ENCODE results near the gene POU4F3.
"Not testable (repeated sequence)": the region's sequence is repeated elsewhere in the genome, so short reads cannot be mapped to it uniquely, and the experiment has no call there.

The POU4F3 gene

GRCh38 chr5:146338774-146339714 lies at the start of gene POU4F3:
Gene POU4F3, plus strand, starts transcription at chr5:146338839. Its CDS starts 274 bp downstream, at chr5:146339113.
- no peak for DNase-seq (ENCODE audit: low spot score)

GRCh38 chr5:146290318-146290717 lies 48.3 kb upstream of the POU4F3 start:
- no peak for DNase-seq (ENCODE audit: low spot score)

- DNase-seq (ENCODE audit: low spot score), result no peak
These were observed 47.1 kb upstream of the POU4F3 start for GRCh38 chr5:146291421-146292074.

GRCh38 chr5:146296245-146296644 lies 42.4 kb upstream of the POU4F3 start:
- no peak for DNase-seq (ENCODE audit: low spot score)

GRCh38 chr5:146298920-146299319 lies 39.7 kb upstream of the POU4F3 start:
- DNase-seq (ENCODE audit: low spot score), result not testable (repeated sequence)

- DNase-seq (ENCODE audit: low spot score), result no peak
These were observed 37.0 kb upstream of the POU4F3 start for GRCh38 chr5:146301626-146302025.

- DNase-seq (ENCODE audit: low spot score), result no peak
These were observed 36.2 kb upstream of the POU4F3 start for GRCh38 chr5:146302406-146302805.

- DNase-seq (ENCODE audit: low spot score), result no peak
These were observed 31.8 kb upstream of the POU4F3 start for GRCh38 chr5:146306838-146307237.

GRCh38 chr5:146307796-146308195 lies 30.8 kb upstream of the POU4F3 start:
- no peak for DNase-seq (ENCODE audit: low spot score)

GRCh38 chr5:146310540-146310939 lies 28.1 kb upstream of the POU4F3 start:
- no peak for DNase-seq (ENCODE audit: low spot score)

GRCh38 chr5:146311278-146311677 lies 27.4 kb upstream of the POU4F3 start:
- no peak for DNase-seq (ENCODE audit: low spot score)

- DNase-seq (ENCODE audit: low spot score), result no peak
These were observed 25.6 kb upstream of the POU4F3 start for GRCh38 chr5:146313027-146313426.

- DNase-seq (ENCODE audit: low spot score), result no peak
These were observed 17.1 kb upstream of the POU4F3 start for GRCh38 chr5:146321571-146321970.

- no peak for DNase-seq (ENCODE audit: low spot score)
These were observed 11.3 kb upstream of the POU4F3 start for GRCh38 chr5:146327257-146327870.

GRCh38 chr5:146327989-146328388 lies 10.7 kb upstream of the POU4F3 start:
- no peak for DNase-seq (ENCODE audit: low spot score)

- no peak for DNase-seq (ENCODE audit: low spot score)
These were observed 8.9 kb upstream of the POU4F3 start for GRCh38 chr5:146329697-146330096.

- no peak for DNase-seq (ENCODE audit: low spot score)
These were observed 7.2 kb upstream of the POU4F3 start for GRCh38 chr5:146331423-146331822.

GRCh38 chr5:146334074-146334533 lies 4.5 kb upstream of the POU4F3 start:
- no peak for DNase-seq (ENCODE audit: low spot score)

- no peak for DNase-seq (ENCODE audit: low spot score)
These were observed 2.4 kb upstream of the POU4F3 start for GRCh38 chr5:146336197-146336596.

GRCh38 chr5:146337264-146337904 lies 1.3 kb upstream of the POU4F3 start:
- DNase-seq (ENCODE audit: low spot score), result no peak

GRCh38 chr5:146337928-146338327 lies 711 bp upstream of the POU4F3 start:
- DNase-seq (ENCODE audit: low spot score), result no peak

GRCh38 chr5:146339715-146340259 lies 1.1 kb downstream of the POU4F3 start:
- DNase-seq (ENCODE audit: low spot score), result no peak

All from putamen (tissue), 1 donor.